Neural cell (in vitro differentiated cells): ENCODE measurements around the gene SLC12A9. TPM values are rescaled to one million over a fixed set of nuclear protein-coding genes. Genes with fewer than 3 reads are reported as not detected.
A peak's percentile ranks its signal among the peaks of the same experiment; 100 is the strongest.

Source experiments
- H2AFZ ChIP-seq: fragments of 200-600, 300-800 bp; sonication (generic), shearing (Covaris generic); 2 replicates; pipeline ENCODE4 v1.6.0; 2014; ENCODE audit warnings: low read depth, mild to moderate bottlenecking, antibody characterized with exemption, low read length, moderate library complexity
- H3F3A ChIP-seq: fragments of 200-600 bp; shearing (Covaris generic); 2 replicates; pipeline ENCODE4 v1.6.1; 2016; ENCODE audit warnings: mild to moderate bottlenecking, moderate library complexity, mixed read lengths, antibody characterized with exemption, low read length; ENCODE audit not compliant: insufficient read depth, poor library complexity, severe bottlenecking
- H3K27ac ChIP-seq: fragments of 200-600, 300-800 bp; sonication (generic), shearing (Covaris generic); 2 replicates; pipeline ENCODE4 v1.5.1; 2014; ENCODE audit warnings: mild to moderate bottlenecking, low read length, moderate library complexity
- H3K27me3 ChIP-seq: fragments of 300-800, 200-600 bp; sonication (generic), shearing (Covaris generic); 2 replicates; pipeline ENCODE4 v1.6.0; 2014; ENCODE audit warnings: mild to moderate bottlenecking, low read depth, low read length, moderate library complexity; ENCODE audit not compliant: insufficient read depth
- H3K36me3 ChIP-seq: fragments of 300-800, 200-600 bp; sonication (generic), shearing (Covaris generic); 2 replicates; pipeline ENCODE4 v1.5.1; 2014; ENCODE audit warnings: mild to moderate bottlenecking, antibody characterized with exemption, low read length, moderate library complexity; ENCODE audit not compliant: insufficient read depth
- H3K4me2 ChIP-seq: fragments of 300-800, 200-600 bp; sonication (generic), shearing (Covaris generic); 2 replicates; pipeline ENCODE4 v1.6.0; 2014; ENCODE audit warnings: mild to moderate bottlenecking, low read length
- H3K4me3 ChIP-seq: fragments of 300-800, 200-600 bp; sonication (generic), shearing (Covaris generic); 2 replicates; pipeline ENCODE4 v1.5.1; 2014; ENCODE audit warnings: mild to moderate bottlenecking, low read length, moderate library complexity
- H3K79me2 ChIP-seq: fragments of 200-600 bp; shearing (Covaris generic); replicated peaks from 2 replicates; pipeline ENCODE4 v1.6.0; 2014; ENCODE audit warnings: mild to moderate bottlenecking, low read length, moderate library complexity; ENCODE audit not compliant: insufficient read depth
- H3K9ac ChIP-seq: fragments of 300-800, 200-600 bp; sonication (generic), shearing (Covaris generic); 2 replicates; pipeline ENCODE4 v1.6.1; 2016; ENCODE audit warnings: mild to moderate bottlenecking, low read length, mixed read lengths
- H3K9me2 ChIP-seq: fragments of 200-600 bp; shearing (Covaris generic); 2 replicates; pipeline ENCODE4 v1.6.1; 2016; ENCODE audit warnings: mild to moderate bottlenecking, low read length, mixed read lengths; ENCODE audit not compliant: insufficient read depth
- H3K9me3 ChIP-seq: fragments of 200-600, 300-800 bp; sonication (generic), shearing (Covaris generic); 2 replicates; pipeline ENCODE4 v1.6.1; 2016; ENCODE audit warnings: mild to moderate bottlenecking, mixed run types, low read length, moderate library complexity, mixed read lengths
- H4K20me1 ChIP-seq: fragments of 200-600 bp; shearing (Covaris generic); 2 replicates; pipeline ENCODE4 v1.6.1; 2016; ENCODE audit warnings: mild to moderate bottlenecking, mixed run types; ENCODE audit not compliant: insufficient read depth
- CTCF ChIP-seq: fragments of 450-650 bp; IDR thresholded peaks from 2 replicates; pipeline ENCODE4 v1.5.1; 2014; ENCODE audit warnings: antibody characterized with exemption, mild to moderate bottlenecking, moderate library complexity; ENCODE audit not compliant: poor library complexity, severe bottlenecking
- EP300 ChIP-seq: fragments of 450-650 bp; conservative IDR thresholded peaks from 2 replicates; pipeline ENCODE4 v1.6.1; 2014; ENCODE audit warnings: antibody characterized with exemption, mild to moderate bottlenecking, moderate library complexity; ENCODE audit not compliant: poor library complexity, severe bottlenecking
- EZH2 ChIP-seq: fragments of 200-600, 300-800 bp; shearing (Covaris generic), sonication (generic); IDR thresholded peaks from 2 replicates; pipeline ENCODE4 v1.6.1; 2014; ENCODE audit warnings: antibody characterized with exemption, low read length, borderline replicate concordance, mild to moderate bottlenecking; ENCODE audit not compliant: insufficient read depth, poor library complexity, severe bottlenecking
- MXI1 ChIP-seq: fragments of 450-650 bp; conservative IDR thresholded peaks from 2 replicates; pipeline ENCODE4 v1.6.1; 2014; ENCODE audit warnings: antibody characterized with exemption, mild to moderate bottlenecking; ENCODE audit not compliant: poor library complexity, severe bottlenecking
- POLR2AphosphoS5 ChIP-seq: IDR thresholded peaks from 2 replicates; pipeline ENCODE4 v1.6.1; 2012
- RAD21 ChIP-seq: fragments of 450-650 bp; conservative IDR thresholded peaks from 2 replicates; pipeline ENCODE4 v1.6.1; 2014; ENCODE audit warnings: antibody characterized with exemption, mild to moderate bottlenecking, moderate library complexity
- REST ChIP-seq: IDR thresholded peaks from 2 replicates; pipeline ENCODE4 v1.6.1; 2012; ENCODE audit warnings: borderline replicate concordance
- SMC3 ChIP-seq: fragments of 450-650 bp; conservative IDR thresholded peaks from 2 replicates; pipeline ENCODE4 v1.6.1; 2014; ENCODE audit warnings: antibody characterized with exemption, mild to moderate bottlenecking, moderate library complexity; ENCODE audit not compliant: poor library complexity
- TAF1 ChIP-seq: IDR thresholded peaks from 2 replicates; pipeline ENCODE4 v1.6.1; 2012; ENCODE audit warnings: low read depth
- polyA plus RNA-seq: library from polyadenylated mRNA; depleted of rRNA; stranded (reverse); fragments of >200 nt; gene quantifications from 2 replicates; pipeline ENCODE4 v1.2.3, GENCODE V29; 2014

The SLC12A9 gene
- polyA plus RNA-seq, 1 donor from 2014 or later: 21.2 TPM

GRCh38 chr7:100878013-100878412 is 25.5 kb downstream of the SLC12A9 start:
- no peaks in the 10 kb centered on the region for H3K27me3 ChIP-seq
- H3K79me2 ChIP-seq: peaks cover 58% of the 10 kb centered on the region
- H3K9me3 ChIP-seq: no peaks in the 10 kb centered on the region
- no peaks in the 10 kb centered on the region for H3F3A ChIP-seq
- H3K9me2 ChIP-seq: no peaks in the 10 kb centered on the region
- no peak overlapping the region for H3K9ac ChIP-seq
- H2AFZ ChIP-seq: no peak overlapping the region
- TF ChIP-seq POLR2AphosphoS5 (no peak), MXI1 (no peak), REST (no peak), SMC3 (no peak), TAF1 (no peak), EP300 (no peak), RAD21 (no peak), CTCF (no peak), EZH2 (no peak)
- H3K36me3 ChIP-seq: no peaks in the 10 kb centered on the region
- no peak overlapping the region for H3K27ac ChIP-seq
- no peak overlapping the region for H3K4me2 ChIP-seq
- H3K4me3 ChIP-seq: peak overlapping the region; percentile 95
- H4K20me1 ChIP-seq: peaks cover 6% of the 10 kb centered on the region

- H4K20me1 ChIP-seq: peaks cover 6% of the 10 kb centered on the region
- peaks cover 58% of the 10 kb centered on the region for H3K79me2 ChIP-seq
- no peak overlapping the region for H3K27ac ChIP-seq
- no peak overlapping the region for H2AFZ ChIP-seq
- no peaks in the 10 kb centered on the region for H3F3A ChIP-seq
- H3K9me2 ChIP-seq: no peaks in the 10 kb centered on the region
- no peak for TF ChIP-seq EP300
- TF ChIP-seq POLR2AphosphoS5: no peak
- no peak for TF ChIP-seq MXI1
- no peak for TF ChIP-seq REST
- no peak for TF ChIP-seq TAF1
- no peak for TF ChIP-seq EZH2
- no peak for TF ChIP-seq RAD21
- no peak for TF ChIP-seq CTCF
- no peak for TF ChIP-seq SMC3
- H3K27me3 ChIP-seq: no peaks in the 10 kb centered on the region
- H3K4me2 ChIP-seq: no peak overlapping the region
- H3K4me3 ChIP-seq: no peak overlapping the region
- H3K9me3 ChIP-seq: no peaks in the 10 kb centered on the region
- no peak overlapping the region for H3K9ac ChIP-seq
- H3K36me3 ChIP-seq: no peaks in the 10 kb centered on the region
Observed at GRCh38 chr7:100878685-100879084, 26.2 kb downstream of the SLC12A9 start.
